Uterus (tissue), 2 donors: ENCODE results near the gene CUBN.

Experiments
- POLR2A ChIP-seq, 2 donors: fragments of 450-650 bp; IDR thresholded peaks; one replicate each; pipeline ENCODE4 v1.6.1; 2016; ENCODE audit warnings: antibody characterized with exemption in 2 of 2, mild to moderate bottlenecking in 1 of 2, moderate library complexity in 1 of 2
- TF ChIP-seq, protein P1 (sequence below), 4 experiments: fragments of 200-600 bp in 2 of 4; fragments of 450-650 bp in 2 of 4; sonication (generic) in 2 of 4; IDR thresholded peaks; one replicate each; pipeline ENCODE4 v1.5.1; 2016 to 2019; ENCODE audit warnings: antibody characterized with exemption in 4 of 4, mild to moderate bottlenecking in 2 of 4, moderate library complexity in 1 of 4

DNA sequence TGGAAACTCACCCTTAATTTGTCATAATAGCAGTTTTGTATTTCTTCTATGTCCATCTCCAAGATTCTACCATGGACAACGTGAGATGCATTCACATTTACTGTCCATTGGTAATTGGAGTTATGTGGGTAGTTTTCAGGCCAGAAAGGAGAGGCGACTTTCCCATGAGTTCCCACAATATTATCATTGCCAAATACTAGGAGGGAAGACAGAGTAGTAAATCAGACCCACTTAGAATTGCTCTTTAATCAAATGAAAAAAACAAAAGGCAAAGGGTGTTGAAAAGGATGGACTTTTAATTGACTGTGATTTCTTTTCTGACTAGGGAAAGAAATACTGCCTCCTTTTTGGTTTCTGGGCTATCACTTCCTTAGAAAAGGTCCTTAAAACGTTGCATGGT, 190.7 kb downstream of the CUBN start:
- TF ChIP-seq, protein P1, sequence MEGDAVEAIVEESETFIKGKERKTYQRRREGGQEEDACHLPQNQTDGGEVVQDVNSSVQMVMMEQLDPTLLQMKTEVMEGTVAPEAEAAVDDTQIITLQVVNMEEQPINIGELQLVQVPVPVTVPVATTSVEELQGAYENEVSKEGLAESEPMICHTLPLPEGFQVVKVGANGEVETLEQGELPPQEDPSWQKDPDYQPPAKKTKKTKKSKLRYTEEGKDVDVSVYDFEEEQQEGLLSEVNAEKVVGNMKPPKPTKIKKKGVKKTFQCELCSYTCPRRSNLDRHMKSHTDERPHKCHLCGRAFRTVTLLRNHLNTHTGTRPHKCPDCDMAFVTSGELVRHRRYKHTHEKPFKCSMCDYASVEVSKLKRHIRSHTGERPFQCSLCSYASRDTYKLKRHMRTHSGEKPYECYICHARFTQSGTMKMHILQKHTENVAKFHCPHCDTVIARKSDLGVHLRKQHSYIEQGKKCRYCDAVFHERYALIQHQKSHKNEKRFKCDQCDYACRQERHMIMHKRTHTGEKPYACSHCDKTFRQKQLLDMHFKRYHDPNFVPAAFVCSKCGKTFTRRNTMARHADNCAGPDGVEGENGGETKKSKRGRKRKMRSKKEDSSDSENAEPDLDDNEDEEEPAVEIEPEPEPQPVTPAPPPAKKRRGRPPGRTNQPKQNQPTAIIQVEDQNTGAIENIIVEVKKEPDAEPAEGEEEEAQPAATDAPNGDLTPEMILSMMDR (IDR thresholded peaks at IDR 0.05) = no peak
- TF ChIP-seq POLR2A (IDR thresholded peaks at IDR 0.05) = no peak
